LNCAP (cell line): ENCODE data around the gene SLC35G3.

Experiments used
- TF ChIP-seq, protein P1 (sequence below): fragments of 450-650 bp; IDR thresholded peaks from 2 replicates; pipeline ENCODE4 v1.5.1; 2017; ENCODE audit warnings: mild to moderate bottlenecking

The SLC35G3 gene

DNA sequence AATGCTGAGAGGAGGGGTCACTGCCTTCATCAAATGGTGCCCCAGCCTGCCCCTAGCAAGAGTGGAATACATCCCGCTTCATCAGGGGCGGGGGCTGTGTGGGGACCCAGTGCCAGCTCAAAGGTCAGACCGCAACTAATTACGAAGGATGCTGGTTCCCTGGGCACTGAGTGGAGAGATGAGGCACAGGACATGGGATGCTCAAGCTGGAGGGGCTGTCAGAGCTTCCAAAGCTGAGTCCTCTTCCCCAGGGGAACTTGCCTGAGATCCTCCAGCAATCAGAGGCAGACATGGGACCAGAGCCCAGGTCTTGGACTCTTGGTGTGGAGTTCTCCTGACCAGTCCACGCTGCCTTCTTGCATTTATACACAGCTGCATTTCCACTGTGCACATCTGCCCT is 27.7 kb downstream of the SLC35G3 start:
- TF ChIP-seq, protein P1, sequence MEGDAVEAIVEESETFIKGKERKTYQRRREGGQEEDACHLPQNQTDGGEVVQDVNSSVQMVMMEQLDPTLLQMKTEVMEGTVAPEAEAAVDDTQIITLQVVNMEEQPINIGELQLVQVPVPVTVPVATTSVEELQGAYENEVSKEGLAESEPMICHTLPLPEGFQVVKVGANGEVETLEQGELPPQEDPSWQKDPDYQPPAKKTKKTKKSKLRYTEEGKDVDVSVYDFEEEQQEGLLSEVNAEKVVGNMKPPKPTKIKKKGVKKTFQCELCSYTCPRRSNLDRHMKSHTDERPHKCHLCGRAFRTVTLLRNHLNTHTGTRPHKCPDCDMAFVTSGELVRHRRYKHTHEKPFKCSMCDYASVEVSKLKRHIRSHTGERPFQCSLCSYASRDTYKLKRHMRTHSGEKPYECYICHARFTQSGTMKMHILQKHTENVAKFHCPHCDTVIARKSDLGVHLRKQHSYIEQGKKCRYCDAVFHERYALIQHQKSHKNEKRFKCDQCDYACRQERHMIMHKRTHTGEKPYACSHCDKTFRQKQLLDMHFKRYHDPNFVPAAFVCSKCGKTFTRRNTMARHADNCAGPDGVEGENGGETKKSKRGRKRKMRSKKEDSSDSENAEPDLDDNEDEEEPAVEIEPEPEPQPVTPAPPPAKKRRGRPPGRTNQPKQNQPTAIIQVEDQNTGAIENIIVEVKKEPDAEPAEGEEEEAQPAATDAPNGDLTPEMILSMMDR: no peak

DNA sequence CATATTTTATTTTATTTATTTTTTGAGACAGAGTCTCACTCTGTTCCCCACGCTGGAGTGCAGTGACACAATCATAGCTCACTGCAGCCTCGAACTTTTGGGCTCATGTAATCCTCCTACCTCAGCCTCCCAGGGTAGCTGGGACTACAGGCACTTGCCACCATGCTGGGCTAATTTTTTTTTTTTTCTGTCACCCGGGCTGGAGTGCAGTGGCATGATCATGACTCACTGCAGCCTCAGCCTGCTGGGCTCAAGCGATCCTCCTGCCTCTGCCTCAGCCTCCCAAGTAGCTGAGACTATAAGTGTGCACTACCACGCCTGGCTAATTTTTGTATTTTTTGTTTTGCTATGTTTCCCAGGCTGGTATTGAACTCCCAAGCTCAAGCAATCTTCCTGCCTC is 29.5 kb downstream of the SLC35G3 start:
- TF ChIP-seq, protein P1: no peak

DNA sequence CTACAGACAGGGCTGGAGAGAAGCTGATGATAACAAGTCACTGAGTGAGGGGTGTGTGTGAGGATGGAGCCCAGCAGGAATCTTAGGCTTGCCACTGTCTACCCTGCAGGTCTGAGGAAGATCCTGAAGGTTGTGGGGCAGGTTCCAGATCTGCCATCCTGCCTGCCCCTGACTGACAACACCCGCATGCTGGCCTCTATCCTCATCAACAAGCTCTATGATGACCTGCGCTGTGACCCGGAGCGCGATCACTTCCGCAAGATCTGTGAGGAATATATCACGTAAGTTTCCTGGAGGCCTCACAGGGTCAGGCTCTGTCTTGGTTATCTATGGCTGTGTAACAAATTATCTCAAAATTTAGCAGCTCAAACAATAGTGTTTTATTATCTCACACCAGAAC is 30.3 kb downstream of the SLC35G3 start:
- TF ChIP-seq, protein P1: no peak

- TF ChIP-seq, protein P1: no peak
These were observed 31.4 kb downstream of the SLC35G3 start for GRCh38 chr17:35162755-35163154.

- TF ChIP-seq, protein P1: no peak
These were observed 32.9 kb downstream of the SLC35G3 start for GRCh38 chr17:35161281-35161761.

DNA sequence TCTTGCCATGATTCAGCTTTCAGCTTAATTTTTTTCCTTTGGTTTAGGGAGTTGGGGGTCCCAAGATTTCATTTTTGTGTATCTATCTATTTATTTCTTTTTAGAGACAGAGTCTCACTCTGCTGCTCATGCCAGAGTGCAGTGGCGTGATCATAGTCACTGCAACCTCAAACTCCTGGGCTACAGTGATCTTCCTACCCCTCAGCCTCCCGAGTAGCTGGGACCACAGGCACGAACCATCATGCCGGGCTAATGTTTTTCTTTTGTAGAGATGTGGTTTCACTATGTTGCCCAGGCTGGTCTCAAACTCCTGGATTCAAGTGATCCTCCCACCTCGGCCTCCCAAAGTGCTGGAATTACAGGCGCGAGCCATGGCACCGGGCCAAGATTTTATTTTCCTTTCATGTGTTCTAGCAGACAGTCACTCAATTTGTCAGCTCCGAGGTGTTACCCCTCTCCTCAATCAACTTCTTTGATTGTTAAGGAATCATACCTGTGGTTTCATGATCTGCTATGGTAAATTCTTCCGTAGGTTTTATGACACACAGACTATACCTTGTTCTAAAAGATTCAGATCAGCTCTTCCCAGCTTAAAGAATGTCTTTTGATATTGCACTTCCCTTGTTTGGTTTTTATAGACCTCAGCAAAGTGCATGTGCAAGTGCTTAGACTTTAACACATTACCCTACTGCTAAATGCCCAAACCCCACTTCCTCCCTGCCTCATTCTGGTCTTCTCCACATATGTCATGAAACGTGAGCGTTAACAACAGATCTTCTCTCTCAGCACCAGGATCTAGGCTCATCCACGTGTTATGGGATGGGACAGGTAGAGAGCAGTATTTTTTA is 33.6 kb downstream of the SLC35G3 start:
- TF ChIP-seq, protein P1: no peak

DNA sequence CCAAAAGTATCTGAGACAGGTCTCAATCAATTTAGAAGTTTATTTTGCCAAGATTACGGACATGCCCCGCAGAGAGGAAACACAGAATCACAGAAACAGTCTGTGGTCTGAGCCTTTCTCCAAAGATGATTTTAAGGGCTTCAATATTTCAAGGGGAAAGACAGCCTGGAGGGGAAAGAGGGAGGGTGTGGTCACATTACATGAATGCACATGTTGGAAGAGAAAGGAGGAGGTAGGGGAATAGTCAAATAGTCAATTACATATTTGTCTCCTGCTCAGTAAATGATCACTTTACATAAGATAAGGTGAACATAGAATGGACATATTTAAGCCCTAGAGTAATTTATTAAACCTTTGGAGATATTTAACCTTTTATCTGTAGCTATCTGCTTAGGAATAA is 34.3 kb downstream of the SLC35G3 start:
- TF ChIP-seq, protein P1: no peak
